MM.1S (cell line): Measurements from ENCODE around the gene MYO1H.

Experiments used
- DNase-seq: peaks from one replicate; pipeline ENCODE4 v3.0.0-alpha.2; 2015
- H2AFZ ChIP-seq: fragments of 300-600 bp; sonication (generic); 2 replicates; pipeline ENCODE4 v1.6.0; 2016; ENCODE audit warnings: antibody characterized with exemption, low read length
- H3F3A ChIP-seq: fragments of 300-600 bp; sonication (generic); 2 replicates; pipeline ENCODE4 v1.6.1; 2016; ENCODE audit warnings: mild to moderate bottlenecking, antibody characterized with exemption, low read length, moderate library complexity, mixed read lengths; ENCODE audit not compliant: insufficient read depth
- H3K27ac ChIP-seq: fragments of 300-600 bp; sonication (generic); 2 replicates; pipeline ENCODE4 v1.5.1; 2016; ENCODE audit warnings: mild to moderate bottlenecking, low read length
- H3K27me3 ChIP-seq: fragments of 300-600 bp; sonication (generic); replicated peaks from 2 replicates; pipeline ENCODE4 v1.6.0; 2016; ENCODE audit warnings: low read length; ENCODE audit not compliant: insufficient read depth
- H3K36me3 ChIP-seq: fragments of 300-600 bp; sonication (generic); replicated peaks from 2 replicates; pipeline ENCODE4 v1.6.1; 2016; ENCODE audit warnings: mild to moderate bottlenecking, low read length, mixed read lengths; ENCODE audit not compliant: insufficient read depth
- H3K4me1 ChIP-seq: fragments of 300-600 bp; sonication (generic); 2 replicates; pipeline ENCODE4 v1.6.1; 2016; ENCODE audit warnings: low read length, mixed read lengths
- H3K4me2 ChIP-seq: fragments of 300-600 bp; sonication (generic); 2 replicates; pipeline ENCODE4 v1.6.0; 2016; ENCODE audit warnings: low read depth, low read length
- H3K4me3 ChIP-seq: fragments of 300-600 bp; sonication (generic); 2 replicates; pipeline ENCODE4 v1.5.1; 2016; ENCODE audit warnings: low read length, mixed read lengths
- H3K79me2 ChIP-seq: fragments of 300-600 bp; sonication (generic); 2 replicates; pipeline ENCODE4 v1.6.1; 2016; ENCODE audit warnings: mixed run types, low read length, mixed read lengths
- H3K9ac ChIP-seq: fragments of 300-600 bp; sonication (generic); 2 replicates; pipeline ENCODE4 v1.6.1; 2016; ENCODE audit warnings: low read length, mixed read lengths
- H3K9me2 ChIP-seq: fragments of 300-600 bp; sonication (generic); replicated peaks from 2 replicates; pipeline ENCODE4 v1.6.1; 2016; ENCODE audit warnings: mild to moderate bottlenecking, low read length, mixed read lengths; ENCODE audit not compliant: insufficient read depth
- H3K9me3 ChIP-seq: fragments of 300-600 bp; sonication (generic); replicated peaks from 2 replicates; pipeline ENCODE4 v1.6.1; 2016; ENCODE audit warnings: mild to moderate bottlenecking, low read length, mixed read lengths; ENCODE audit not compliant: insufficient read depth
- H4K20me1 ChIP-seq: fragments of 300-600 bp; sonication (generic); 2 replicates; pipeline ENCODE4 v1.6.1; 2016; ENCODE audit warnings: mild to moderate bottlenecking, low read length, moderate library complexity, mixed read lengths; ENCODE audit not compliant: insufficient read depth
- CTCF ChIP-seq: fragments of 300-600 bp; sonication (generic); IDR thresholded peaks from 2 replicates; pipeline ENCODE4 v1.5.1; 2016; ENCODE audit warnings: antibody characterized with exemption, low read length, mixed read lengths
- EZH2 ChIP-seq: fragments of 300-600 bp; sonication (generic); optimal IDR thresholded peaks from 2 replicates; pipeline ENCODE3; 2017; ENCODE audit warnings: low read depth, mild to moderate bottlenecking, antibody characterized with exemption, low read length, mixed read lengths
- EZH2phosphoT487 ChIP-seq: fragments of 300-600 bp; sonication (generic); IDR thresholded peaks from 2 replicates; pipeline ENCODE4 v1.6.1; 2018; ENCODE audit warnings: antibody characterized with exemption, low read length

MYO1H gene

GRCh38 chr12:109448272-109448671 lies 100.6 kb downstream of the MYO1H start:
- no peaks in the 10 kb centered on the region for H3K36me3 ChIP-seq
- TF ChIP-seq EZH2phosphoT487 = no peak
- no peak for TF ChIP-seq EZH2
- TF ChIP-seq CTCF = no peak
- no peaks in the 10 kb centered on the region for H4K20me1 ChIP-seq
- no peaks in the 10 kb centered on the region for H3K79me2 ChIP-seq
- DNase-seq = no peak
- no peaks in the 10 kb centered on the region for H3K9me2 ChIP-seq
- H3F3A ChIP-seq = no peaks in the 10 kb centered on the region
- no peak overlapping the region for H3K9ac ChIP-seq
- H2AFZ ChIP-seq = no peak overlapping the region
- no peaks in the 10 kb centered on the region for H3K4me1 ChIP-seq
- H3K4me2 ChIP-seq = no peak overlapping the region
- H3K27me3 ChIP-seq = no peaks in the 10 kb centered on the region
- H3K9me3 ChIP-seq = no peaks in the 10 kb centered on the region
- no peak overlapping the region for H3K4me3 ChIP-seq
- H3K27ac ChIP-seq = no peak overlapping the region

DNA sequence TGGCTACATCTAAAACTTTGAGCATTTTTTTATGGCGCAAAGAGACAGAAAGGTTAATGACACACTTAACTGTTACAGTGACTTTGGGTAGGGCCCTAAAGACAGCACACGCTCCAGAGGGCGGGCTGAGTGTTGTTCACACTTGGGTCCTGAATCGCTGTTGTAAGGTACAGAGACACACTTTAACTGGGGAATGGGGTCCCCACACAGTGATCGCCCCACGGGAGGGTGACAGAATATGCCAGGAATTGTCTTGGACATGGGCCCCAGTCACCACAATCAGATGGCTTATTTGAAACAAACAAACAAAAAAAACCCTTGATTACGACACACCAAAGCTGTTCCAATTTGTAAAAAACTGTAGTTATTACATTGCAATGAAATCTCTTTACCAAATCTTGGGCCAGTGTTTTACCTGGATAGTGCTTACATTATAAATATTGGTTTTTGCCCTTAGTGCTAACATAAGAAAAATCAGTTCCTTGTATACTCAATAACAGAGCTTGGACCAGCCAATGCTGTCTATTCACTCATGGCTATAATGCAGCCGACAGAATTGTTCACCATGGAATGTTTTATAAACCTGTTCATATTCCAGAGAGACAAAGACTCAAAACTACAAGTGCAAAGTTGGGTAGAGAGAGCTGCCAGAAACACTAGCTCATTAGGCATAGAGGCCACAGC lies 101.1 kb downstream of the MYO1H start:
- Histone ChIP-seq H2AFZ (no peak overlapping the region), H3K36me3 (no peaks in the 10 kb centered on the region), H3F3A (no peaks in the 10 kb centered on the region), H3K4me2 (no peak overlapping the region), H3K27me3 (no peaks in the 10 kb centered on the region), H3K9me3 (no peaks in the 10 kb centered on the region), H3K9me2 (no peaks in the 10 kb centered on the region), H4K20me1 (no peaks in the 10 kb centered on the region), H3K4me1 (no peaks in the 10 kb centered on the region), H3K79me2 (no peaks in the 10 kb centered on the region), H3K4me3 (no peak overlapping the region), H3K27ac (no peak overlapping the region), H3K9ac (no peak overlapping the region)
- no peak for TF ChIP-seq EZH2phosphoT487
- DNase-seq = no peak

DNA sequence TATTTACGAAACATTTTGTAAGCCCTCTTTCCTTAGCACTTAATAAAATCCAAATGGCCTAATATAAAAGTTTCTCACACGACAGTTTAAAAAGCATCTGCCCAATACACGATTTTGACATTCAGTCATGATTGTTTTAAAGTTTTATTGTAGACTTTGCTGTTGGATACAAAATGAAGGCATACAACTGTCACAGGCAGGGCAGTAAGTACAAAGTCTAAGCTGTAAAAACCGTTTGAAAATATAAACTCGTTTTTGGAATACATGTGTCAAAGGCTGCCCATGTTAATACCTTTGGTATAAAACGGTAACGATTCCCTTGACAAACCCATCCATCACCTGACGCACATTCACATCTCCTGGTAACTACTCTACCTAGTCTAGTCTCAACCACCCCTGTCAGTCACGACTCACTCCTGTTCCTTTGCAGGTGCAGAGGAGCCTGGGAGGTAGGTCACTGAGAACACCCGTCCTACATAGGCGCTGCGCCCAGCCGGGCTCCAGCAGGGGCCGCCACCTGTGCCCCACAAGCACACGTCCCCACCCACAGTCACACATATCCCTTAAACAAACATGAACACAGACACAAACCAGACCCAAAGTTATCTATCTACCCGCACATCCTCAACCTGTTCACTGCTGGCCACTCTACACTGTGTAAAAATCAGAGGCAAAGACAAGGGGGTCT lies 102.3 kb downstream of the MYO1H start:
- Histone ChIP-seq H3K4me3 (no peak overlapping the region), H3K27ac (no peak overlapping the region), H3K4me1 (no peaks in the 10 kb centered on the region), H2AFZ (no peak overlapping the region), H3K9me3 (no peaks in the 10 kb centered on the region), H4K20me1 (no peaks in the 10 kb centered on the region), H3K9me2 (no peaks in the 10 kb centered on the region), H3K36me3 (no peaks in the 10 kb centered on the region), H3K4me2 (no peak overlapping the region), H3K9ac (no peak overlapping the region), H3K79me2 (no peaks in the 10 kb centered on the region), H3F3A (no peaks in the 10 kb centered on the region), H3K27me3 (no peaks in the 10 kb centered on the region)
- TF ChIP-seq EZH2 = no peak
- TF ChIP-seq EZH2phosphoT487 = no peak
- TF ChIP-seq CTCF = no peak
- no peak for DNase-seq

- no peak overlapping the region for H3K4me3 ChIP-seq
- H2AFZ ChIP-seq = no peak overlapping the region
- no peaks in the 10 kb centered on the region for H3K27me3 ChIP-seq
- H3K9me2 ChIP-seq = no peaks in the 10 kb centered on the region
- TF ChIP-seq CTCF (no peak), EZH2 (no peak), EZH2phosphoT487 (no peak)
- H3K4me1 ChIP-seq = no peaks in the 10 kb centered on the region
- H3K9me3 ChIP-seq = no peaks in the 10 kb centered on the region
- DNase-seq = no peak
- H4K20me1 ChIP-seq = no peaks in the 10 kb centered on the region
- no peaks in the 10 kb centered on the region for H3K79me2 ChIP-seq
- H3K36me3 ChIP-seq = no peaks in the 10 kb centered on the region
- no peak overlapping the region for H3K27ac ChIP-seq
- H3F3A ChIP-seq = no peaks in the 10 kb centered on the region
- no peak overlapping the region for H3K9ac ChIP-seq
- no peak overlapping the region for H3K4me2 ChIP-seq
These were observed 103.3 kb downstream of the MYO1H start for GRCh38 chr12:109450980-109451379.
